Parietal lobe (tissue), 1 donor: ENCODE results near the gene GRK2. TPM values are rescaled to one million over a fixed set of nuclear protein-coding genes. Genes with fewer than 3 reads are reported as not detected.

ENCODE experiments used
- total RNA-seq: library from RNA; depleted of rRNA; stranded (reverse); fragments of >200 nt; gene quantifications from one replicate; pipeline ENCODE4 v1.2.3, GENCODE V29; 2014

The GRK2 gene
- total RNA-seq = 50.7 TPM

DNA sequence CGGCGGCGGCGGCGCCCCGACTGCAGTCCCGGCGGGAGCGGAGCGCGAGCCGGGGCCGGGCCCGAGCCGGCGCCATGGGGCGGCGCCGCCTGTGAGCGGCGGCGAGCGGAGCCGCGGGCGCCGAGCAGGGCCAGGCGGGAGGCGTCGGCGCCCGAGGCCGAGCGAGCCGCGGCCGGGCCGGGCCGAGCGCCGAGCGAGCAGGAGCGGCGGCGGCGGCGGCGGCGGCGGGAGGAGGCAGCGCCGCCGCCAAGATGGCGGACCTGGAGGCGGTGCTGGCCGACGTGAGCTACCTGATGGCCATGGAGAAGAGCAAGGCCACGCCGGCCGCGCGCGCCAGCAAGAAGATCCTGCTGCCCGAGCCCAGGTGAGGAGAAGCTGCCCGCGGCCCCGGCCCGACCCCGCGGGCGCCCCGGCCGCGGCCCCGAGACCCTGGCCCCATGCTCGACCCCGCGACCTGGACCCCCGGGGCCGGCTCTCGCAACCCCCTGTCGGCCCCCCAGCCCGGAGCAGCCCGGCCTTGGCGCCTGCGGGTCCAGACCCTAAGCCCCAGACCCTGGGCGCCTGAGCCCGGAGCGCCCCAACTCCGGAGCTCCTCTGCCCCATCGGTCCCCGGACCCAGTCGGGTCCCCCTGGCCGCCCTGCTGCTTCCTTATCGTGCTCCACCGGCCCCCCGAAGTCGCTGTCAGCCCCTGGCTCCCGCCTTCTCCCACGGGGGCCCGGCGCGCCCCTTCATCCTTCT, at the start of gene GRK2:
Gene GRK2, plus strand, starts transcription at position 25 of the 739 bp plus-strand sequence. Its CDS starts 227 bp downstream, at position 252.

DNA sequence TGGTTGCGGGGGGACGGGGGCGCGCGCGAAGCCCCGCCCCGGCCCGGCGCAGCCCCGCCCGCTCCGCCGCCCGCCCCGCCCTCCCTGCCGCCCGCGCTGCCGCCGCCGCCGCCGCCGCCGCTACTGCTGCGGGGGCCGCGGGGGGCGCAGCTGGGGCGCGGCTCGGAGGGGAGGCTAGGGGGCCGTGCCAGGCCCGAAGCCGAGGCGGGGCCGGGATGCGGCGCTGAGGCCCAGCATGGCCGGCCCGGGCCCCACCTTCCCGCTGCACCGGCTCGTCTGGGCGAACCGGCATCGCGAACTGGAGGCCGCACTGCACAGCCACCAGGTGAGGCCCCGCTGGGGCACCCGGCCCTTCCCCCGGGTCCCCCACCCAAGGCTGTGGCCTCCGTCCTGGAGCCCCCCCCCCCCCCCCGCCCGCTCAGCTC, 23.0 kb downstream of the GRK2 start, which contains the start of gene ANKRD13D:
Gene ANKRD13D, plus strand, starts transcription at position 78 of the 425 bp plus-strand sequence. Its CDS starts 158 bp downstream, at position 236.

GRCh38 chr11:67303132-67303834, 37.0 kb downstream of the GRK2 start, which contains the start of gene SSH3:
SSH3 (plus strand) TSS chr11:67303530; CDS start chr11:67303626, 96 bp downstream.

Other genes with a start within 250 kb of the GRK2 start
- gene SYT12, start 243.3 kb upstream of the GRK2 start, total RNA-seq = 0.31 TPM
- not detected for gene RHOD, start 209.6 kb upstream of the GRK2 start, total RNA-seq
- 109 TPM for gene KDM2A, start 147.2 kb upstream of the GRK2 start, total RNA-seq
- 57.9 TPM for gene ANKRD13D, start 22.8 kb downstream of the GRK2 start, total RNA-seq
- 8.5 TPM for gene SSH3, start 37.1 kb downstream of the GRK2 start, total RNA-seq
- gene POLD4, start 87.1 kb downstream of the GRK2 start, total RNA-seq = 5.9 TPM
- gene CLCF1, start 107.1 kb downstream of the GRK2 start, total RNA-seq = 0.31 TPM
- gene RAD9A, start 125.5 kb downstream of the GRK2 start, total RNA-seq = 27.5 TPM
- 57.0 TPM for gene PPP1CA, start 135.4 kb downstream of the GRK2 start, total RNA-seq
- 0.31 TPM for gene TBC1D10C, start 137.6 kb downstream of the GRK2 start, total RNA-seq
- gene CARNS1, start 149.2 kb downstream of the GRK2 start, total RNA-seq = 0.31 TPM
- gene RPS6KB2, start 162.0 kb downstream of the GRK2 start, total RNA-seq = 16.0 TPM
- gene PTPRCAP, start 171.2 kb downstream of the GRK2 start, total RNA-seq = 0.63 TPM
- 24.4 TPM for gene CORO1B, start 177.0 kb downstream of the GRK2 start, total RNA-seq
- gene GPR152, start 186.3 kb downstream of the GRK2 start, total RNA-seq = not detected
- gene CABP4, start 188.9 kb downstream of the GRK2 start, total RNA-seq = not detected
- 19.7 TPM for gene TMEM134, start 202.8 kb downstream of the GRK2 start, total RNA-seq
- 46.0 TPM for gene AIP, start 216.6 kb downstream of the GRK2 start, total RNA-seq
- gene PITPNM1, start 238.9 kb downstream of the GRK2 start, total RNA-seq = 39.1 TPM
- 6.6 TPM for gene CDK2AP2, start 241.7 kb downstream of the GRK2 start, total RNA-seq